Measurements from ENCODE around the gene QPRT. TPM values are rescaled to one million over a fixed set of nuclear protein-coding genes. Genes with fewer than 3 reads are reported as not detected.

QPRT gene
- total and polyA plus RNA-seq, 2 of the 8 experiments (the other 6 are each of a cell fraction or from before 2014, with no cell fraction given) = 89.0 to 102 TPM

- no peak overlapping the region for H2BK5ac ChIP-seq (ENCODE audit: low read depth, low read length)
- no peak overlapping the region for H2BK120ac ChIP-seq (replicated peaks; ENCODE audit: low read depth, low read length)
- H3K14ac ChIP-seq (ENCODE audit: insufficient read length) = no peak overlapping the region
- no peaks in the 10 kb centered on the region; a peak in 1 of 7 replicates for H3K4me1 ChIP-seq (replicated peaks in 1 of 4; ENCODE audit: control insufficient read depth in 3 of 4, insufficient read depth in 4 of 4, low read length in 3 of 4)
- TF ChIP-seq BACH1 (IDR thresholded peaks at IDR 0.05; ENCODE audit: low read length) = no peak
- TF ChIP-seq EP300 (IDR thresholded peaks at IDR 0.05; ENCODE audit: borderline replicate concordance in 1 of 2, low read depth in 2 of 2, low read length in 2 of 2) = no peak
- no peak for TF ChIP-seq TAF7 (optimal IDR thresholded peaks at IDR 0.05; ENCODE audit: borderline replicate concordance, low read depth, low read length)
- no peak for TF ChIP-seq EZH2 (IDR thresholded peaks at IDR 0.05; ENCODE audit: low read depth, low read length, severe bottlenecking)
- TF ChIP-seq HDAC6 (IDR thresholded peaks at IDR 0.05; ENCODE audit: low read depth, low read length) = no peak
- no peak for TF ChIP-seq RBBP5 (IDR thresholded peaks at IDR 0.05; ENCODE audit: borderline replicate concordance, low read depth, low read length)
- no peak for TF ChIP-seq POU5F1 (IDR thresholded peaks at IDR 0.05; ENCODE audit: low read depth, low read length)
- TF ChIP-seq SAP30 (IDR thresholded peaks at IDR 0.05; ENCODE audit: insufficient read depth, insufficient replicate concordance, low read length) = no peak
- TF ChIP-seq SP4 (IDR thresholded peaks at IDR 0.05; ENCODE audit: low read length) = no peak
- no peak for TF ChIP-seq HDAC2 (IDR thresholded peaks at IDR 0.05; ENCODE audit: borderline replicate concordance in 1 of 2, low read depth in 2 of 2, low read length in 2 of 2)
- TF ChIP-seq NRF1 (IDR thresholded peaks at IDR 0.05; ENCODE audit: low read depth, low read length) = no peak
- TF ChIP-seq GTF2F1 (IDR thresholded peaks at IDR 0.05; ENCODE audit: borderline replicate concordance, low read depth, low read length) = no peak
- TF ChIP-seq TEAD4 (IDR thresholded peaks at IDR 0.05; ENCODE audit: low read depth, low read length) = no peak
- no peak overlapping the region for H3K4me2 ChIP-seq (ENCODE audit: insufficient read depth in 1 of 2, low read depth in 2 of 2, low read length in 2 of 2)
- no peaks in the 10 kb centered on the region for H3K79me2 ChIP-seq (ENCODE audit: control insufficient read depth in 1 of 2, insufficient read depth in 2 of 2, low read length in 2 of 2)
- no peak overlapping the region for H4K91ac ChIP-seq (replicated peaks; ENCODE audit: insufficient read length, low read length)
- 92% methylated on average over 2 of the region's 2 CpGs; no CpG with 5 or more reads in 1 of the 2 experiments for WGBS, 2 experiments (ENCODE audit: extremely low coverage in 1 of 2, insufficient coverage in 1 of 2, insufficient read length in 1 of 2, insufficient replicate concordance in 2 of 2, low coverage in 1 of 2, low lambda C conversion rate in 2 of 2, missing lambda C conversion rate in 1 of 2)
- no peak overlapping the region for H3K23ac ChIP-seq (ENCODE audit: insufficient read length)
- H2AFZ ChIP-seq (ENCODE audit: low read length) = no peak overlapping the region
- no peaks in the 10 kb centered on the region for H4K20me1 ChIP-seq (replicated peaks in 1 of 2; ENCODE audit: control insufficient read depth in 1 of 2, insufficient read depth in 2 of 2, low read length in 2 of 2)
- ChIA-PET CTCF (ENCODE audit: partially characterized antibody) (interaction anchor here (0.8 to 1.6 kb wide), 3 partner anchors 10 to 153 kb away, joined by 3 to 4 read pairs (median 4); no protein-coding TSS in a partner anchor), POLR2A (ENCODE audit: partially characterized antibody) (interaction anchor here (0.9 to 1.2 kb wide), 3 partner anchors 25 to 67 kb away, joined by 3 to 4 read pairs (median 3); no protein-coding TSS in a partner anchor)
- H3K56ac ChIP-seq (replicated peaks; ENCODE audit: insufficient read length, low read depth, low read length) = no peak overlapping the region
- no peak overlapping the region for H2BK20ac ChIP-seq (ENCODE audit: low read length)
- no peak overlapping the region for H3K18ac ChIP-seq (ENCODE audit: extremely low read depth, low read length)
- no peak overlapping the region for H3K9ac ChIP-seq (replicated peaks in 1 of 4; ENCODE audit: extremely low read depth in 1 of 4, low read depth in 3 of 4, low read length in 3 of 4)
- H2BK15ac ChIP-seq (ENCODE audit: low read length) = no peak overlapping the region
- H4K5ac ChIP-seq (ENCODE audit: insufficient read length, low read depth, low read length) = no peak overlapping the region
- no peaks in the 10 kb centered on the region for H3K9me3 ChIP-seq (ENCODE audit: insufficient read depth in 2 of 2, low read depth in 1 of 2, low read length in 1 of 2)
- H3K27me3 ChIP-seq (replicated peaks in 1 of 4; ENCODE audit: control insufficient read depth in 3 of 4, extremely low read depth in 1 of 4, insufficient read depth in 3 of 4, low read length in 3 of 4) = no peaks in the 10 kb centered on the region
- no peaks in the 10 kb centered on the region; the same call in 1 of the 2 replicates for H3K23me2 ChIP-seq (ENCODE audit: low read depth, low read length)
- FAIRE-seq (no peak), DNase-seq (ENCODE audit: low read depth in 1 of 2, low spot score in 2 of 2) (no peak)
- H3K4me3 ChIP-seq (ENCODE audit: extremely low read depth in 1 of 4, insufficient read depth in 2 of 4, low read depth in 3 of 4, low read length in 4 of 4) = no peak overlapping the region
- H3K4ac ChIP-seq (replicated peaks; ENCODE audit: insufficient read length, low read depth, low read length) = no peak overlapping the region
- H2BK12ac ChIP-seq (ENCODE audit: low read depth, low read length) = no peak overlapping the region
- no peaks in the 10 kb centered on the region for H3K36me3 ChIP-seq (ENCODE audit: control insufficient read depth in 2 of 4, insufficient read depth in 4 of 4, low read length in 3 of 4)
- H3K27ac ChIP-seq (ENCODE audit: low read depth, low read length) = no peak overlapping the region
- H4K8ac ChIP-seq (ENCODE audit: extremely low read depth, insufficient read depth, low read length) = no peak overlapping the region
- H2AK5ac ChIP-seq (ENCODE audit: low read depth, low read length) = no peak overlapping the region
- no peaks in the 10 kb centered on the region for H3K79me1 ChIP-seq (ENCODE audit: low read depth, low read length)
Observed at GRCh38 chr16:29651774-29652349, 27.1 kb upstream of the QPRT start.
